HepG2 (cell line): ENCODE measurements around the gene USH2A. TPM values are rescaled to one million over a fixed set of nuclear protein-coding genes. Genes with fewer than 3 reads are reported as not detected.

Experiments used
- ATAC-seq: fragments of 200-7000 bp; cut with Tn5 transposase; 3 replicates; pipeline ENCODE4 v1.9.1; 2020; ENCODE audit warnings: mild to moderate bottlenecking, moderate library complexity
- BruUV-seq: library from RNA; stranded (reverse); fragments of 400-500 nt; replicated peaks from 2 replicates; lab custom pipeline; 2021; lab: Mats Ljungman, UMichigan
- CTCF ChIA-PET: fragments of 300-600 bp; formaldehyde crosslinking; extraction: SDS; loops from one replicate; lab custom pipeline; 2021; ENCODE audit warnings: low total read pairs, inconsistent platforms, low intra/inter-chr PET ratio; lab: Yijun Ruan, JAX
- POLR2A ChIA-PET: fragments of 350-600 bp; sonication (Branson Sonifier 250); formaldehyde crosslinking; loops from one replicate; lab custom pipeline; 2020; ENCODE audit warnings: antibody characterized with exemption, inconsistent platforms; lab: Yijun Ruan, JAX
- DNase-seq: peaks from one replicate; pipeline ENCODE4 v3.0.0-alpha.2; 2015; ENCODE audit warnings: low spot score
- FAIRE-seq: peaks from 3 replicates; lab custom pipeline; 2011; peaks lifted over from hg19 to GRCh38; lab: Jason Lieb, UNC
- H2AFZ ChIP-seq: one replicate; pipeline ENCODE4 v1.6.1; 2011; ENCODE audit warnings: low read length, inconsistent platforms
- H3K27ac ChIP-seq: fragments of 300-600 bp; 3 replicates; pipeline ENCODE4 v1.8.0; 2011; ENCODE audit warnings: mixed run types, mild to moderate bottlenecking, mixed read lengths, low read length, inconsistent platforms; ENCODE audit not compliant: insufficient read depth; ENCODE audit errors: extremely low read length
- H3K27me3 ChIP-seq, 2 experiments: fragments of 200-600 bp in 1 of 2; 2 replicates in 1 of 2; 3 replicates in 1 of 2; pipeline versions ENCODE4 v1.6.0 to v1.8.0; 2011; ENCODE audit warnings: low read length in 2 of 2, mild to moderate bottlenecking in 2 of 2, moderate library complexity in 2 of 2, inconsistent platforms in 1 of 2; ENCODE audit not compliant: insufficient read depth in 2 of 2, control insufficient read depth in 1 of 2
- H3K36me3 ChIP-seq, 2 experiments: fragments of 200-600 bp in 1 of 2; replicated peaks in 1 of 2; 2 replicates in 1 of 2; 3 replicates in 1 of 2; pipeline versions ENCODE4 v1.5.1 to v1.8.0; 2011; ENCODE audit warnings: low read length in 2 of 2, inconsistent platforms in 1 of 2; ENCODE audit not compliant: insufficient read depth in 2 of 2, control insufficient read depth in 1 of 2
- H3K4me1 ChIP-seq: 2 replicates; pipeline ENCODE4 v1.5.1; 2012; ENCODE audit warnings: low read length, inconsistent platforms; ENCODE audit not compliant: insufficient read depth
- H3K4me2 ChIP-seq: 2 replicates; pipeline ENCODE4 v1.6.0; 2011; ENCODE audit warnings: low read depth, low read length, inconsistent platforms
- H3K4me3 ChIP-seq, 3 experiments: fragments of 200-600 bp in 1 of 3; sonication (generic), shearing (Covaris generic) in 1 of 3; replicated peaks in 1 of 3; 2 replicates each; pipeline ENCODE4 v1.5.1; 2011 to 2016; ENCODE audit warnings: low read length in 3 of 3, inconsistent platforms in 2 of 3, low read depth in 2 of 3, mild to moderate bottlenecking in 2 of 3, control low read depth in 1 of 3, mixed read lengths in 1 of 3; ENCODE audit not compliant: insufficient read depth in 1 of 3
- H3K79me2 ChIP-seq: one replicate; pipeline ENCODE4 v1.6.1; 2011; ENCODE audit warnings: low read length, inconsistent platforms; ENCODE audit not compliant: insufficient read depth
- H3K9ac ChIP-seq: 2 replicates; pipeline ENCODE4 v1.6.0; 2011; ENCODE audit warnings: mild to moderate bottlenecking, low read depth, low read length, inconsistent platforms; ENCODE audit not compliant: insufficient read depth
- H3K9me3 ChIP-seq: 2 replicates; pipeline ENCODE4 v1.5.1; 2012; ENCODE audit warnings: mild to moderate bottlenecking, low read length
- H4K20me1 ChIP-seq: 2 replicates; pipeline ENCODE4 v1.6.0; 2011; ENCODE audit warnings: inconsistent platforms, mild to moderate bottlenecking, low read length, moderate library complexity; ENCODE audit not compliant: insufficient read depth
- ATF7-NPFF ChIP-seq: sonication (generic); formaldehyde crosslinking; IDR thresholded peaks from 2 replicates; pipeline ENCODE4 v1.8.1; 2023; ENCODE audit warnings: mild to moderate bottlenecking, low read depth, missing genetic modification reagents, moderate library complexity
- IRF1 ChIP-seq: sonication (generic); formaldehyde crosslinking; IDR thresholded peaks from 2 replicates; pipeline ENCODE4 v1.4.0; 2020; ENCODE audit warnings: low read depth, mild to moderate bottlenecking, missing genetic modification reagents
- KLF6 ChIP-seq: IDR thresholded peaks from 2 replicates; pipeline ENCODE4 v1.8.0; 2016; ENCODE audit warnings: missing biosample characterization, missing genetic modification reagents
- PBX3 ChIP-seq: sonication (generic); formaldehyde crosslinking; IDR thresholded peaks from 2 replicates; pipeline ENCODE4 v1.8.1; 2023; ENCODE audit warnings: missing genetic modification reagents, inconsistent platforms, borderline replicate concordance
- PHF8 ChIP-seq: sonication (generic); formaldehyde crosslinking; IDR thresholded peaks from 2 replicates; pipeline ENCODE4 v1.5.0; 2020; ENCODE audit warnings: missing genetic modification reagents
- RARA ChIP-seq: IDR thresholded peaks from 2 replicates; pipeline ENCODE4 v1.6.1; 2016; ENCODE audit warnings: missing genetic modification reagents, missing compliant biosample characterization
- RNF2 ChIP-seq: fragments of 450-650 bp; conservative IDR thresholded peaks from 2 replicates; pipeline ENCODE4 v1.6.1; 2016; ENCODE audit warnings: low read depth
- RNF219 ChIP-seq: sonication (generic); formaldehyde crosslinking; IDR thresholded peaks from 2 replicates; pipeline ENCODE4 v1.5.0; 2020; ENCODE audit warnings: mild to moderate bottlenecking, missing genetic modification reagents
- TMF1 ChIP-seq: sonication (generic); formaldehyde crosslinking; IDR thresholded peaks from 2 replicates; pipeline ENCODE4 v1.8.1; 2022; ENCODE audit warnings: low read depth, missing genetic modification reagents
- TOPORS ChIP-seq: sonication (generic); formaldehyde crosslinking; IDR thresholded peaks from 2 replicates; pipeline ENCODE4 v1.8.0; 2023; ENCODE audit warnings: mild to moderate bottlenecking, missing genetic modification reagents
- ZBTB43 ChIP-seq: sonication (generic); formaldehyde crosslinking; conservative IDR thresholded peaks from 2 replicates; pipeline ENCODE4 v1.4.0; 2020; ENCODE audit warnings: missing genetic modification reagents
- ZNF121 ChIP-seq: sonication (generic); formaldehyde crosslinking; IDR thresholded peaks from 2 replicates; pipeline ENCODE4 v1.5.0; 2020; ENCODE audit warnings: mild to moderate bottlenecking, missing genetic modification reagents
- ZNF224 ChIP-seq: sonication (generic); formaldehyde crosslinking; IDR thresholded peaks from 2 replicates; pipeline ENCODE4 v1.5.0; 2020; ENCODE audit warnings: mild to moderate bottlenecking, missing genetic modification reagents
- ZNF557 ChIP-seq: sonication (generic); formaldehyde crosslinking; IDR thresholded peaks from 2 replicates; pipeline ENCODE4 v1.4.0; 2020; ENCODE audit warnings: missing genetic modification reagents
- ZNF75D ChIP-seq: sonication (generic); formaldehyde crosslinking; IDR thresholded peaks from 2 replicates; pipeline ENCODE4 v1.8.1; 2023; ENCODE audit warnings: missing genetic modification reagents, mild to moderate bottlenecking, borderline replicate concordance
- WGBS: methylation state at CpG from one replicate; pipeline ENCODE4 v1.1.6; 2017; ENCODE audit warnings: low lambda C conversion rate; 5-methylcytosine and 5-hydroxymethylcytosine counted together
- in situ Hi-C: cut with HindIII; loops from 2 replicates; pipeline ENCODE4 v1.10.0; 2017; ENCODE audit warnings: low pct_unique_long_range_greater_than_20kb; ENCODE audit not compliant: extremely low pct_ligation_motif_present
- intact Hi-C: fragments of 100-400 bp; cut with micrococcal nuclease; formaldehyde crosslinking; loops from one replicate; pipeline ENCODE4 v1.10.0; 2022; ENCODE audit not compliant: unreplicated experiment
- polyA plus RNA-seq, 8 experiments: library from polyadenylated mRNA; depleted of rRNA in 3 of 8; stranded (reverse) in 7 of 8; unstranded in 1 of 8; fragments of >200 nt; fragmentation: Illumina TruSeq in 4 of 8; extraction: Trizol in 4 of 8; gene quantifications; 2 replicates each; pipeline versions ENCODE4 v1.2.1 to v1.2.3, GENCODE V29; 2011 to 2016; ENCODE audit warnings: low read depth in 4 of 8, missing spikeins in 1 of 8, mixed read lengths in 1 of 8; ENCODE audit not compliant: insufficient read depth in 1 of 8
- total RNA-seq, 5 experiments: library from RNA; depleted of rRNA; stranded (reverse); fragments of >200 nt; fragmentation: Illumina TruSeq; extraction: Trizol; gene quantifications; 2 replicates each; pipeline ENCODE4 v1.2.3, GENCODE V29; 2016; ENCODE audit warnings: low read depth in 1 of 5

Gene USH2A
- total and polyA plus RNA-seq, 2 of the 13 experiments (the other 11 are each of a cell fraction or from before 2014, with no cell fraction given) = 0.02 TPM; not detected in 1

GRCh38 chr1:216388558-216388957 is 34.7 kb downstream of the USH2A start:
- DNase-seq (no peak), ATAC-seq (no peak), FAIRE-seq (no peak)
- H3K9me3 ChIP-seq = no peaks in the 10 kb centered on the region
- no peaks in the 10 kb centered on the region for H3K27me3 ChIP-seq
- no peaks in the 10 kb centered on the region for H3K4me1 ChIP-seq
- no peak overlapping the region for H2AFZ ChIP-seq
- H3K9ac ChIP-seq = no peak overlapping the region
- ChIA-PET POLR2A (no interaction called here), CTCF (no interaction called here)
- H3K4me2 ChIP-seq = no peak overlapping the region
- in situ Hi-C loops = no loop called here
- H4K20me1 ChIP-seq = no peaks in the 10 kb centered on the region
- BruUV-seq = no TSS peak
- intact Hi-C loops = no loop called here
- TF ChIP-seq ZNF75D (CRISPR knock-in tag) (no peak), RNF219 (CRISPR knock-in tag) (no peak), ZNF557 (CRISPR knock-in tag) (no peak), RARA (no peak), ZNF121 (no peak), PBX3 (CRISPR knock-in tag) (no peak), ZNF224 (CRISPR knock-in tag) (no peak), TMF1 (CRISPR knock-in tag) (no peak), KLF6 (CRISPR knock-in tag) (no peak), ATF7-NPFF (CRISPR knock-in tag) (no peak), TOPORS (no peak), IRF1 (no peak), RNF2 (no peak), ZBTB43 (CRISPR knock-in tag) (no peak), PHF8 (CRISPR knock-in tag) (no peak)
- H3K36me3 ChIP-seq = no peaks in the 10 kb centered on the region
- WGBS = 0% methylated on average over 2 of the region's 2 CpGs
- no peak overlapping the region for H3K4me3 ChIP-seq
- H3K27ac ChIP-seq = no peak overlapping the region
- H3K79me2 ChIP-seq = no peaks in the 10 kb centered on the region
